NT2/D1 (cell line): ENCODE results near the gene HOXC12.

Experiments
- SUZ12 ChIP-seq: IDR thresholded peaks from 2 replicates; pipeline ENCODE4 v1.6.1; 2011; ENCODE audit not compliant: insufficient read length, insufficient read depth; ENCODE audit errors: extremely low read depth
- YY1 ChIP-seq: IDR thresholded peaks from 2 replicates; pipeline ENCODE4 v1.6.1; 2011; ENCODE audit not compliant: insufficient read length, insufficient read depth
- ZNF274 ChIP-seq: IDR thresholded peaks from 2 replicates; pipeline ENCODE4 v1.6.1; 2011; ENCODE audit warnings: mild to moderate bottlenecking, low read depth, low read length

GRCh38 chr12:54000116-54001114, 45.7 kb downstream of the HOXC12 start, which contains the start of gene HOXC9:
- TF ChIP-seq SUZ12: peak; percentile 99
- no peak for TF ChIP-seq ZNF274
- TF ChIP-seq YY1: no peak
